SHP77 treated with DMSO at 0.1 percent for 48 hours (cell line): Measurements from ENCODE around the gene HTR4.
"Not testable (repeated sequence)": the region's sequence is repeated elsewhere in the genome, so short reads cannot be mapped to it uniquely, and the experiment has no call there.

Source experiments
- DNase-seq: peaks from one replicate; lab custom pipeline; 2025; lab: John Stamatoyannopoulos, UW

The HTR4 gene

DNA sequence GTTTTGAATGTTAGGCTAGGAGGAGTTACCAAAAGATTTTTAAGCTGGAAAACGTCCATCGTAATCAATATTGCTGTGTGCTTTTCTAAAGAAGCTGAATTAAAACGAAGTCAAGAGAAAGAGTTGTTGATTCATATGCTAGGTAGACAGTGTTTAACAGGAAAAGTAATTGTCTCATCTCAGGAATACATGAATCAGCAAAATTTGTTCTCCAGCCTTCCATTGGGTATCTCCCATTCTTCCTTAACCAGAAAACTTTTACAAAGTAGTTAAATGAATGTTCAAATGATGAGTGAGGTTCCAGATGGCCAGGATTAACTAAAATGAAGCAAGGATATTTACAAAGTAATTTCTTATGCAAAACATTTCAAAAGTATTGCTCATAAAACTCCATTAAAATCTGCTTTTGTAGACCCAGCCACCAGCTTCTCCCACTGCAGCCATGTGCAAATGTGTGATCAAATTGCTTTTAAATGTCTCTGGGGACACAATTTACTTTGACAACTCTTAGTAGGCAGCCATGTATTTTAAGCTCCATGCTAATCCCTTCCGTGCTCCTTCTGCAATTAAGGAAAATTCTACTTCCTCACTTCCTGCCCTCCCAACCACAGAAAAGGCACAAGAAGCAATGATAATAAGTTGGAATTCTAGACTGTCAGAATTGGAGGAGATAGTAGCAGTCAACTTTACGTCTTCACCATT is 121.2 kb downstream of the HTR4 start:
- DNase-seq: no peak

GRCh38 chr5:148529450-148529849 is 124.9 kb downstream of the HTR4 start:
- not testable (repeated sequence) for DNase-seq

DNA sequence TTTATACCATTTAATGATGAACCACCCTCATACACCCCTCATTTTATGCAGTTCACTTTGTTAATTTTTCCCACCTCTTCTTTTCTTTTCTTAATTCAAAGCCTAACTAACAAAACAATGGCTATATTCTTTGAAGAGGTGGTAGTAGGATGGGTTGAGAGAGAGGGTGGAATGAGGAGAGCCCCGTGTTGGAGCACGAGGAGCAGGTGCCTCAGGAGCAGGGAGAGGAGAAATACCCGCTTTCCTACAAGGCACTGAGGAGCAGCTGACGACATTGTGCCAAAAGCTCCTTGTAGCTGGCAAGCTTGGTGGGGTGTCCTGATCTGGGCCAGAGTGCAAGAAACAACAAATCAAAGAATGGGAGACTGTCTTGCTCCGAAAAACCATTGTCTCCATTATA is 129.6 kb downstream of the HTR4 start:
- no peak for DNase-seq

- DNase-seq: no peak
Observed at GRCh38 chr5:148523139-148523538, 131.2 kb downstream of the HTR4 start.

- no peak for DNase-seq
Observed at GRCh38 chr5:148515460-148515859, 138.9 kb downstream of the HTR4 start.

DNA sequence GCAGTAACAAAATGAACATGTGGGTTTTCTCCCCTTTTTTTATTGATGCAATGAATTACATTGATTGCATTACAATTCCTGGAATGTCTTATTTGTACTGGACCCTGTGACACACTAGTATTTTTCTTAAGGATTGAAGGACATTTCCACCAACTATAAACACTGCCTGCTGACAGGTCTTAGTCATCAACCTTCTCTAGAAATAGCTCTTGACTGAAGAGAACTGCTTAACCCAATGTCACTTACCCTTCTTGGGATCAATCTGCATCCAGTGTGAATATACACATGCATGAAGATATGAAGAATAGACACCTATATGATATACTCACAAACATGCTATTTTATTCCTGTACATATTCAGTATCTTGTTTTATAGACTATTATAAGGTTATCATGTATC is 140.0 kb downstream of the HTR4 start:
- no peak for DNase-seq

- DNase-seq: no peak
Observed at GRCh38 chr5:148512498-148512897, 141.8 kb downstream of the HTR4 start.

DNA sequence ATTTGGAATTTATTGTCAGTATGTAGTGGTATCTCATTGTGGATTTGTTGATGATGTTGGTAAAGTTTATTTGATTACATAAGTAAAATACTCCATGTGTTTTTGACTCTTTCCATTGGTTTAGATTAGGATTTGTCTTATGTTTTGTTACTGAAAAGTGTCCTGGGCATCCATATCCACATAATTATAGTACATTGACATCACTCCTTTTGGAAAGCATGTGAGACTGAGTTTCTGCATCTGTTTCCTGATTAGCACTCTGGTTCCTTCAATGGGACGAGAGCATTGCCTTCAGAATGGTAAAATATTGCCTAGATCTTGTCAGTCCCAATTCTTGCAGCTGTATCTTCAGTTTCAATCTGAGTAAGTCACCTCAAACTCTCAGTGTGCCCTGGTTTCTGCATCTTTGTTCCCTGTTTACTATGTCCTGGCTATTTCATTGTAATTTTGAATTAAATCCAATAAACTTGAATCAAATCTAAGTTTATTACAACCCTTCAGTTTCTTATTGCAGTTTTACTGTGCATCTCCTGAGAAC is 142.4 kb downstream of the HTR4 start:
- no peak for DNase-seq

GRCh38 chr5:148509893-148510292 is 144.4 kb downstream of the HTR4 start:
- no peak for DNase-seq

DNA sequence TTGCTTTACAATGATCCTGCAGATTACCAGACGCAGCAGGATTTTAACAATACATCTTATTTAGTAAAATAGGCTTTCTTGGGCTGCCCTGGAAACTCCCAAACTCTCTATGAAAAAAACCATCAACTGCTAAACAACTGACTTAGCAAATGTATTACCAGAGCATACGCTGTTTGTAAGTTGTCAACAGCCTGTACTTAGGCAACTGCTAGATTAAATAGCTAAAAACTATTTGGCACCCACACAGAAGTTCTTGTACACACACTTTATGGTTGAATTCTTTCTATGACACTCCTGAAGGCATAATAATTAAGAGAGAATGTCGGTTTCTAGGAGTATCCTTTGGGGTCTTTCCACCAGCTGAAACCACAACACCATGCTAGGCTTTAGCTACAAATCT is 146.7 kb downstream of the HTR4 start:
- no peak for DNase-seq

DNA sequence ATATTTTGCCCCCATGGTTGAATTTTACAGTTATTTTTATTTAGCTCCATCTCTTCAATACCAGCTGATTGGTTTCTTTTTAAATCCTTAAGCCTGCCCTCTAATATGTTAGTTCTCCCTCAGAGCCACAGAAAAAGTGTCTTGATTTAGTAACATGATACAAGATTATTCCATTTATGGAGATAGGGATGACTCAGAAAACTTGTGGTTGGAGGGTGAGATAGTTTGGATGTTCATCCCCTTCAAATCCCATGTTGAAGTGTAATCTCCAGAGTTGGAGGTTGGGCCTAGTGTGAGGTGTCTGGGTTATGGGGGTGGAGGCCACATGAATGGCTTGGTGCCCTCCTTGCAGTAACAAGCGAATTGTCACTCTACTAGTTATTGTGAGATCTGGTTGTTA is 154.9 kb downstream of the HTR4 start:
- DNase-seq: no peak

- no peak for DNase-seq
Observed at GRCh38 chr5:148497757-148498156, 156.6 kb downstream of the HTR4 start.

GRCh38 chr5:148492351-148492750 is 162.0 kb downstream of the HTR4 start:
- no peak for DNase-seq

DNA sequence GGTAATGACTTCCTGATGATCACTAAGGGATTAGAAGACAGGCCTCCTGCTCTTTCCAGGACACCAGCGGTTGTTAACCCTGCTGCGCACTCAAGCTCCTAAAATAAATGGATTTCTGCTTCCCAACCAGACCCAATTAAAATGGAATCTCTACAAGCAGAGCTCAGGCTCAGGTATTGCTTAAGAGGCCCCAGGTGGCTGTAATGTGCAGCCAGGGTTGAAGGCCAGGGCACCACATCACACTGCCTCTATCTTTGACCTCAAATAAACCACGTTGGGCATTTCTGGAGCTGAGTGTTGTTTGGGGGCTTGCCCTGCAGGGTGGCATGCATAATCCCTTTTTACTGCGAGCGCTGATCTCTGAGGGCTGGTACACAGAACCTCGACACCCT is 162.5 kb downstream of the HTR4 start:
- no peak for DNase-seq

GRCh38 chr5:148491015-148491792 is 163.1 kb downstream of the HTR4 start:
- DNase-seq: no peak

GRCh38 chr5:148488757-148489156 is 165.6 kb downstream of the HTR4 start:
- no peak for DNase-seq

- no peak for DNase-seq
Observed at GRCh38 chr5:148486456-148486855, 167.9 kb downstream of the HTR4 start.

- no peak for DNase-seq
Observed at GRCh38 chr5:148484651-148485050, 169.7 kb downstream of the HTR4 start.

- DNase-seq: no peak
Observed at GRCh38 chr5:148483750-148484149, 170.6 kb downstream of the HTR4 start.

DNA sequence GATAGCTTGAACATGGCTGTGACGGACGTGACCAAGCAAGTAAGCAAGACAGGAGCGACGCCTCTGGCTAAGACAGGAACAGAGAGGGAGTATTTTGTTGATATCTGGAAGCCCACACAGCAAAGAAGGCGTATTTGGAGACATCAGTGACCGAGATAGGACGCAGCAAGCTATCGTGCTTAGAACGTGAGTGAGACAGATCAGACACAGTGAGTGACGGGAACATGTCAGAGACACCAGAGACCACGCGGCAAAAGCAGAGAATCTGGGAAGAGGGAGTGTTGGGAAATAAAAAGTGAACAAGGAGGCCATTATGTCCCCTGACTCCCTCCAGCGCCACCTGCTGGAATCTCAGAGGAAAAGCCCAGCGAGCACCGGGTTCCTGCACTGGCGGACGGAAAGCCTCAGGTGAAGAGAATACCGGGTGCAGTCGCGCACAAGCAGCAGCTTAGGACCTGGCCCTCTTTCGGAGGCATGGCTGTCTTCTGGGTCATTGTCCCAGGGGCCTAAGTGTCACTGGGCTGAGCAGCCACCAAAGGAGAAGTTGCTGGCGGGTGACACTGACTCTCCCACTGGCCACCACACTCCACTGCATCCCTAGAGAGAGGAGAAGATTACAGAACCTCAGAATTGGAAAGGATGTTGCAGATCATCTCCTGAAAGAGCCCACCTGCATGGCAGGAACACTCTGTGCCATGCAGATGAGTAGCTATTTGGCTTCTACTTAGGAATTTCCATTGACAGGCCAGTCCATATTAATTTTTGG is 171.4 kb downstream of the HTR4 start:
- DNase-seq: no peak

- DNase-seq: no peak
Observed at GRCh38 chr5:148482196-148482595, 172.1 kb downstream of the HTR4 start.

DNA sequence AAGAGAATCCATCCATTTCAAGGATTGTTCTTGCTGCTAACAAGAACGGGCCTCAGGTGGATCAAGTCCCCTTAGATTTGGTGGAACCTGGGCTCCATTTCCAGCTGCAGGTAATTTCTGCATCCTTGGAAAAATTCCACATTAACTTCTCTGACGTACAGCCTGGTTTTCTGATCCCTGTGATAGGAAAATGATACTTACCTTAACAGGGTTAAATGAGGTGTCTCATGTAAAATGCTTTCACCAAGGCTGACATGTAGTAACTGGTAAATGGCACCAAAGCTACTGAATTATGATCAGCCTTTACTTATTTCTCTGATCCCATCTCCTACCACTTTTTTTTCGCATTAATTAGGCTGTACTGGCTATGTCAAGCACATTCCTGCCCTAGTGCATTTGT is 176.9 kb downstream of the HTR4 start:
- DNase-seq: no peak

DNA sequence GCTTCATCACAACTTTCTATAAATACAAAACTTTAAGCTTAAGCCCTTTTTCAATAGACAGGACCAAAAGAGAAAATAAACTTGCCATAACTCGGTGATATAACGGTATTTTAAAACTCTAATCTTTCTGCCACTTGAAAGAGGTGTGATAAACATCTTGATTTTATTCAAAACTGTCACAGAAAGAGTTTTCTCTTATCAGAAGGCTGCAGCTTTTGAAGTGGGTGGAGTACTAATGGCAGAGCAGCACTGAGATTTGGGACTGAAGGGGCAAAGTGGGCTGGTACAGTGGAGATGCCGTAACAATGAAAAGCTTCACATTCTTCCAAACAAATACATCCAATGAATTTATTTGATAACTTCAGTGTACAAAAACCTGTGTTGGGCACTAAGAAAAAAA is 178.0 kb downstream of the HTR4 start:
- DNase-seq: no peak
